Activated naive CD4-positive, alpha-beta T cell treated with anti-CD3 and anti-CD28 coated beads, Interleukin-2, amount 50 U/mL, for 24 hours (primary cell): ENCODE measurements around the gene YEATS4.

Experiments used
- H3K27ac Mint-ChIP-seq: one replicate; pipeline ENCODE4 v1.8.0; 2021; ENCODE audit warnings: mild to moderate bottlenecking, mixed read lengths
- H3K27me3 Mint-ChIP-seq: one replicate; pipeline ENCODE4 v1.8.0; 2021; ENCODE audit warnings: mixed read lengths
- H3K36me3 Mint-ChIP-seq: one replicate; pipeline ENCODE4 v1.8.0; 2021; ENCODE audit warnings: mixed read lengths
- H3K4me1 Mint-ChIP-seq: one replicate; pipeline ENCODE4 v1.8.0; 2021; ENCODE audit warnings: mixed read lengths
- H3K4me3 Mint-ChIP-seq: one replicate; pipeline ENCODE4 v1.8.0; 2021; ENCODE audit warnings: mild to moderate bottlenecking, mixed read lengths
- H3K9me3 Mint-ChIP-seq: one replicate; pipeline ENCODE4 v1.8.0; 2021; ENCODE audit warnings: mixed read lengths

The YEATS4 gene

DNA sequence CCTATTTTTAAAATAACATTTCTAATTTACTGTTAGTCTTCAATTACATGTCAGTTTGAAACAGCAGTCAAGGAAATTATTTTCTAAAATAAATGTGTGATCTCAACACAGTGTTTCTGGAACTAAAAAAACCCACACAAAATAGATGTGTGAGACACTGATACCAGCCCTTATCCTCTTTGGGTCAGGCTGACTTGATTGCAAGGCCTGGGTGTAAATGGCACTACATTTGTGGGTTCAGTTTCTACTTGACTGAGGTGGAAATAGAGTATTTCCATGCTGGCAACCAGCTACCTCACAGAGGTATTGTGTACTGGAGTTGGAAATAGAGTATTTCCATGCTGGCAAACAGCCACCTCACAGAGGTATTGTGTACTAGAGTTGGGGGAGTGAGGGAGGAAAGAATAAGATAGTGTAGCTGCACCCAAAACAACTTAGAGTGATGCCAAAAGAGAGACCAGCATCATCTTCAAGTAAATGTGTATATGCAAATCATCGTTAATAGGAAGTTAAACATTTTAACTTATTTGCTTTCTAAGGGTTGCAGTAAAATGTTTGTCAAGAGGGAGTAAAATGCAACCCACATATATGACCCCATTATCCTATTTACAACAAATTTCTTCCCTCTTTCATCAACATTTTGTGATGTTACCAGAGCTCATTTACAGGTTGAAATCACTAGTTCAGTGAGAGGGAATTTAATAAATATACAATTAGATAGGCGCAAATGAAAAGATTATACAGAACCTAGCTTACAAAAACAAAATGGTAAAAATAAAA, 22.0 kb upstream of the YEATS4 start:
- Mint-ChIP-seq H3K4me1 (peaks cover 32% of the 10 kb centered on the region), H3K36me3 (no peaks in the 10 kb centered on the region), H3K27ac (no peak overlapping the region), H3K4me3 (no peak overlapping the region), H3K27me3 (no peaks in the 10 kb centered on the region), H3K9me3 (no peaks in the 10 kb centered on the region)

DNA sequence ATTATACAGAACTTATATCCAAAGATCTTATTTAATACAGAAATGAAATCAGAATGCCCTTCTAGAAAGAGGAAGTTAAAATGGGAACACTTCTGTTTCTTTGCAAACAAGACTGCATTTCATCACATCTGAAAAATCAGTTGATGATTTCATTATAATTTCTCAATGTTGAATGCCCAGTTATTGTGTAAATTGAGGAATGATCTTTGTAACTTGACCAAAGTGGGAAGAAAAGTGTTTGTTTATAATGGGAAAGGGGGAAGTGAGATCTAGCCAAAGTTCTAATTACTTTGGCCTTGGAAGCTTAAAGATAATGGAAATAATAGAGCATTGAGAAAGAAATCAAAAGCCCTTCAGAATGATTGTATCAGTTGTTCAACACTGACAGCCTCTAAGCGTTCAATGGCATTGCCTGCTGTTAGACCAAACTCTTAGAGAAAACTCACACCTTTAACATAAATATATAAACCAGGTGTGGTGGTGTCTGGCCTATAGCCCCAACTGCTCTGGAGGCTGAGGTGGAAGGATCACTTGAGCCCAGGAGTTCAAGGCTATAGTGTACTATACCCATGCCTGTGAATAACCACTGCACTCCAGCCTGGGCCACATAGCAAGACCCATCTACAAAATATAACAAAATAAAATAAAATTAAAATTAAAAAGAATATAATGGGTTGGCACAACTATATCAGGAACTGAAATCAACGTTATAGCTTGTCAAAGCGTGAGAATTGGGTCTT, 21.3 kb upstream of the YEATS4 start:
- no peaks in the 10 kb centered on the region for H3K27me3 Mint-ChIP-seq
- H3K4me3 Mint-ChIP-seq = no peak overlapping the region
- H3K4me1 Mint-ChIP-seq = peaks cover 24% of the 10 kb centered on the region
- H3K36me3 Mint-ChIP-seq = no peaks in the 10 kb centered on the region
- no peaks in the 10 kb centered on the region for H3K9me3 Mint-ChIP-seq
- no peak overlapping the region for H3K27ac Mint-ChIP-seq

GRCh38 chr12:69338936-69339335, 20.6 kb upstream of the YEATS4 start:
- H3K36me3 Mint-ChIP-seq = no peaks in the 10 kb centered on the region
- peaks cover 17% of the 10 kb centered on the region for H3K4me1 Mint-ChIP-seq
- H3K9me3 Mint-ChIP-seq = no peaks in the 10 kb centered on the region
- no peak overlapping the region for H3K4me3 Mint-ChIP-seq
- no peaks in the 10 kb centered on the region for H3K27me3 Mint-ChIP-seq
- H3K27ac Mint-ChIP-seq = no peak overlapping the region

GRCh38 chr12:69339999-69340398, 19.5 kb upstream of the YEATS4 start:
- Mint-ChIP-seq H3K9me3 (no peaks in the 10 kb centered on the region), H3K4me1 (peaks cover 7% of the 10 kb centered on the region), H3K27ac (peak overlapping the region; percentile 4), H3K36me3 (no peaks in the 10 kb centered on the region), H3K27me3 (no peaks in the 10 kb centered on the region), H3K4me3 (no peak overlapping the region)

GRCh38 chr12:69341328-69341727, 18.2 kb upstream of the YEATS4 start:
- Mint-ChIP-seq H3K36me3 (no peaks in the 10 kb centered on the region), H3K9me3 (no peaks in the 10 kb centered on the region), H3K27ac (no peak overlapping the region), H3K4me1 (peaks cover 4% of the 10 kb centered on the region), H3K4me3 (no peak overlapping the region), H3K27me3 (no peaks in the 10 kb centered on the region)

DNA sequence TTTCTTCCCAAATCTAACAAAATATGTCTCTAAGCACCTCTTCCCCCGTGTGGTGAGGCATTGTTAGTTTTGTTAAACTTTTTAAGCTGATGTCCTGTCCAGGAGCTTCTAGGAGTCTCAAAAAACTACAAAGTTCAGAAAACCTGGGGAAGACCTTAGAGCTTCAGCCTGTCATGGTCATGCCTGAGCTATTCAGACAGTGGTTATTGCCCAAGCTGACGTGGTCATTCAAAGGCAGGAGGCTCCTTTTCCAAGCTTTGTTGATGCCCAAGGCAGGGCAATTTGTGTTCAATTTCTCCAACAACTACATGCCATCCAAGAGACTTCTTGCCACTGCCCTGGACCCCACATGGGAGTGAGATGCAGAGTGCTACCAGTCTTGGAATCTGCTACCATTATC, 17.1 kb upstream of the YEATS4 start:
- Mint-ChIP-seq H3K27ac (no peak overlapping the region), H3K27me3 (no peaks in the 10 kb centered on the region), H3K9me3 (no peaks in the 10 kb centered on the region), H3K4me1 (peaks cover 3% of the 10 kb centered on the region), H3K4me3 (no peak overlapping the region), H3K36me3 (no peaks in the 10 kb centered on the region)

GRCh38 chr12:69343357-69343756, 16.2 kb upstream of the YEATS4 start:
- Mint-ChIP-seq H3K4me1 (peaks cover 5% of the 10 kb centered on the region), H3K9me3 (no peaks in the 10 kb centered on the region), H3K27me3 (no peaks in the 10 kb centered on the region), H3K27ac (no peak overlapping the region), H3K4me3 (no peak overlapping the region), H3K36me3 (no peaks in the 10 kb centered on the region)

DNA sequence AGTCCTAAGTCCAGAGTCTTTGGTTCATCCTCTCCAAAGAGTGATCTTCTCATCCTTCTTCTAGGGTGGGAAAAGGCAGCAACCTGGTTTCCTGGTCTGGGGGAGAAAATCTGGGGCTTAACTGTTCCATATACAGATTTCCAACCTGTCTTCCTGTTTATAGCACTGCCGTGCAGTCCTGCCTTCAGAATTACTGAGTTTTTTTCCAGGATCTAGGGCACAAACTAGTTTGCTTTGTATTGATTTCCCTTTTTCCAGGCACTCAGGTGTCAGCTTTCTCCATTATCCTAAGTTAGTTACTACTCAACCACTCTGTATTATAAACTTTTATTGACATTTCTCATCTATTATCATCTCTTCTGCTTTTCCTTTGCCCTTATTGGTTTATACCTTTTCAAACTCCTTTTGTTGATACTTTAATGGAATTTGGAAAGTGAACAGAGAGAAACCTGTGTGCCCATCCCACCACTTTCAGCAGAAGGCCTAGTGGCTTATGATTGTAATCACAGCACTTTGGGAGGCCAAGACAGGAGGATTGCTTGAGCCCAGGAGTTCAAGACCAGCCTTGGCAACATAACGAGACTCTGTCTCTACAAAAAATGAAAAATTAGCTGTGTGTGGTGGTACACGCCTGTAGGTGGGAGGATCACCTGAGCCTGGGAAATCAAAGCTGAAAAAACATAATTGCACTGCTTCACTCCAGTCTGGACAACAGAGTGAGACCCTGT, 15.5 kb upstream of the YEATS4 start:
- H3K27ac Mint-ChIP-seq = no peak overlapping the region
- H3K4me3 Mint-ChIP-seq = no peak overlapping the region
- H3K4me1 Mint-ChIP-seq = peaks cover 6% of the 10 kb centered on the region
- H3K9me3 Mint-ChIP-seq = no peaks in the 10 kb centered on the region
- no peaks in the 10 kb centered on the region for H3K27me3 Mint-ChIP-seq
- no peaks in the 10 kb centered on the region for H3K36me3 Mint-ChIP-seq

- H3K27me3 Mint-ChIP-seq = no peaks in the 10 kb centered on the region
- H3K36me3 Mint-ChIP-seq = no peaks in the 10 kb centered on the region
- H3K4me3 Mint-ChIP-seq = no peak overlapping the region
- peaks cover 6% of the 10 kb centered on the region for H3K4me1 Mint-ChIP-seq
- H3K9me3 Mint-ChIP-seq = no peaks in the 10 kb centered on the region
- no peak overlapping the region for H3K27ac Mint-ChIP-seq
Observed at GRCh38 chr12:69345077-69345476, 14.5 kb upstream of the YEATS4 start.

- Mint-ChIP-seq H3K27ac (no peak overlapping the region), H3K27me3 (no peaks in the 10 kb centered on the region), H3K9me3 (no peaks in the 10 kb centered on the region), H3K4me1 (peaks cover 6% of the 10 kb centered on the region), H3K4me3 (no peak overlapping the region), H3K36me3 (no peaks in the 10 kb centered on the region)
Observed at GRCh38 chr12:69345742-69346141, 13.8 kb upstream of the YEATS4 start.

- Mint-ChIP-seq H3K36me3 (no peaks in the 10 kb centered on the region), H3K9me3 (no peaks in the 10 kb centered on the region), H3K27me3 (no peaks in the 10 kb centered on the region), H3K4me3 (no peak within 1 kb of the TSS), H3K27ac (no peak within 1 kb of the TSS), H3K4me1 (peaks cover 6% of the 10 kb centered on the region)
Observed at GRCh38 chr12:69348162-69348938, 11.2 kb upstream of the YEATS4 start, which contains the start of gene LYZ. TSS of gene LYZ (plus strand) at chr12:69348381. CDS start at chr12:69348409, 28 bp downstream.

- no peaks in the 10 kb centered on the region for H3K9me3 Mint-ChIP-seq
- no peak overlapping the region for H3K4me3 Mint-ChIP-seq
- H3K27ac Mint-ChIP-seq = no peak overlapping the region
- H3K27me3 Mint-ChIP-seq = no peaks in the 10 kb centered on the region
- no peaks in the 10 kb centered on the region for H3K36me3 Mint-ChIP-seq
- peaks cover 6% of the 10 kb centered on the region for H3K4me1 Mint-ChIP-seq
Observed at GRCh38 chr12:69350002-69350626, 9.4 kb upstream of the YEATS4 start.

DNA sequence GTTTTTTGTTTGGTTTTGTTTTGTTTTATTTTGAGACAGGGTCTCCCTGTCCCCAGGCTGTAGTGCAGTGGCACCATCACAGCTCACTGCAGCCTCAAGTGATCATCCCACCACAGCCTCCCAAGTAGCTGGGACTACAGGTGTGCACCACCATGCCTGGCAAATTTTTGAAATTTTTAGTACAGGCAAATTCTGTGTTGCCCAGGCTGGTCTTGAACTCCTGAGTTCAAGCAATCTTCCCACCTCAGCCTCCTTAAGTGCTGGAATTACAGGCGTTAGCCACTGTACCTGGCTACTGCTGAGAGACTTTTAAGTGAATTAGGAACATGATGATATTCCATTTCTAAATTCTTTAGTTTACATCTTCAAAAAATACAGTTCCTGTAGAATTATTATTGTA, 8.8 kb upstream of the YEATS4 start:
- no peak overlapping the region for H3K27ac Mint-ChIP-seq
- no peaks in the 10 kb centered on the region for H3K9me3 Mint-ChIP-seq
- peaks cover 6% of the 10 kb centered on the region for H3K4me1 Mint-ChIP-seq
- H3K36me3 Mint-ChIP-seq = no peaks in the 10 kb centered on the region
- no peak overlapping the region for H3K4me3 Mint-ChIP-seq
- no peaks in the 10 kb centered on the region for H3K27me3 Mint-ChIP-seq

DNA sequence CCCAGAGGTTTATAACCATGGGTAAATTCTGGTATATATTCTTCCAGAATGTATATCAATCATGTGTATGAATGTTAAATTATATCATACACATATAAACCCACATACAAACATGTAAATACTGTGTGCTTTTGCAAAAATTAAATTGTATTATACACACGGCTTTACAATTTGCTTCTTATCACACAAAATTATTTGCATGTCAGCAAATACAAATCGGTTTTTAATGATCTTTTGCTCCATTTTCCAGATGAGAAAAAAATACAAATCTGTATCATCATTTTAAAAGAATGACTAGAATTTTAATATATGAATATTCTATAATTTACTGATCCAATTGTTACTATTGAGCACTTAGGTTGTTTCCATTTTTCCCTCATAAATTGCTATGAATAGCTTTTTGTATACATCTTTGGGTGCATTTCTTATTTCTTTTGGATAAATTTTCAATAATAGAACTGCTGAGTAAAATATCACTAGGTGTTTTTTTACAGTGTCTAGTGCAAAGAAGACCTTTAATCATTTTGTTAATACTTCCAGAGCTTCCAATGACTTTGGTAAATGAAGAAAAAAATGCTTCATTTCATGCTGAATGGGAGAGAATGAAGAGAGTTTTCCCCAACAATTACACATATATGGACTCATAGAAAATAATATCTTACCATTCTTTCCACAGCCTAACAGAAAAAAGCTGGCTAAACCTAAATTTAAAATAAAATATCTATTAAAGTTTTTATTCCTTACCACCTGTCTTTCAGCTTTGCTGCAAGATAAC, 7.9 kb upstream of the YEATS4 start:
- H3K9me3 Mint-ChIP-seq = no peaks in the 10 kb centered on the region
- no peak overlapping the region for H3K4me3 Mint-ChIP-seq
- no peak overlapping the region for H3K27ac Mint-ChIP-seq
- no peaks in the 10 kb centered on the region for H3K27me3 Mint-ChIP-seq
- H3K4me1 Mint-ChIP-seq = peaks cover 6% of the 10 kb centered on the region
- H3K36me3 Mint-ChIP-seq = no peaks in the 10 kb centered on the region
